ENCODE data around the gene CD247. TPM values are rescaled to one million over a fixed set of nuclear protein-coding genes. Genes with fewer than 3 reads are reported as not detected.

Gene CD247
- total RNA-seq, 3 donors from 2014 or later (not counting 1 experiment from before 2014, with no cell fraction given): 1,027 to 1,374 (median 1,309) TPM

DNA sequence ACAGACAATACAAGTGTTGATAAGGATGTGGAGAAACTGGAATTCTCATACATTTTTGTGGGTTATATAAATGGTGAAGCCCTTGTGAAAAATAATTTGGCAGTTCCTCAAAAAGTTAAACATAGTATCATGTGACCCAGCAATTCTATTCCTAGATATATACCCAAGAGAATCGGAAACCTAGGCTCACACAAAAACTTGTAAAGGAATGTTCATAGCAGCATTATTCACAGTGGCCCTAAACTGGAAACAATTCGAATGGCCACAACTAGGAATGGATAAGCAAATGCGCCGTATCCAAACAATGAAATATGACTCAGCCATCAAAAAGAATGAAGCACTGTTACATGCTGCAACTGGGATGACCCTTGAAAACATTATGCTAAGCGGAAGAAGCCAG lies 3.9 kb upstream of the CD247 start:
- no peaks in the 10 kb centered on the region for H3K9me3 ChIP-seq (ENCODE audit: control insufficient read depth, insufficient read depth, low read length)
- Mint-ChIP-seq H3K27me3 (ENCODE audit: low read depth in 2 of 2) (peaks cover 0 to 4% of the 10 kb centered on the region in 2 donors), H3K4me1 (peaks cover 24 to 32% of the 10 kb centered on the region in 2 donors), H3K36me3 (peaks cover 8% of the 10 kb centered on the region), H3K27ac (no peak overlapping the region), H3K9me3 (no peaks in the 10 kb centered on the region), H3K4me3 (no peak overlapping the region)
- H3K36me3 ChIP-seq (ENCODE audit: control insufficient read depth, insufficient read depth, low read length): peaks cover 3% of the 10 kb centered on the region
- no peak overlapping the region for H3K27ac ChIP-seq (ENCODE audit: low read length)
- H3K4me3 ChIP-seq (ENCODE audit: low read length): no peak overlapping the region
- DNase-seq: no peak
- H3K4me1 ChIP-seq (ENCODE audit: control insufficient read depth, insufficient read depth, low read length): peaks cover 11% of the 10 kb centered on the region
- ATAC-seq: no peak
- TF ChIP-seq, protein P1, sequence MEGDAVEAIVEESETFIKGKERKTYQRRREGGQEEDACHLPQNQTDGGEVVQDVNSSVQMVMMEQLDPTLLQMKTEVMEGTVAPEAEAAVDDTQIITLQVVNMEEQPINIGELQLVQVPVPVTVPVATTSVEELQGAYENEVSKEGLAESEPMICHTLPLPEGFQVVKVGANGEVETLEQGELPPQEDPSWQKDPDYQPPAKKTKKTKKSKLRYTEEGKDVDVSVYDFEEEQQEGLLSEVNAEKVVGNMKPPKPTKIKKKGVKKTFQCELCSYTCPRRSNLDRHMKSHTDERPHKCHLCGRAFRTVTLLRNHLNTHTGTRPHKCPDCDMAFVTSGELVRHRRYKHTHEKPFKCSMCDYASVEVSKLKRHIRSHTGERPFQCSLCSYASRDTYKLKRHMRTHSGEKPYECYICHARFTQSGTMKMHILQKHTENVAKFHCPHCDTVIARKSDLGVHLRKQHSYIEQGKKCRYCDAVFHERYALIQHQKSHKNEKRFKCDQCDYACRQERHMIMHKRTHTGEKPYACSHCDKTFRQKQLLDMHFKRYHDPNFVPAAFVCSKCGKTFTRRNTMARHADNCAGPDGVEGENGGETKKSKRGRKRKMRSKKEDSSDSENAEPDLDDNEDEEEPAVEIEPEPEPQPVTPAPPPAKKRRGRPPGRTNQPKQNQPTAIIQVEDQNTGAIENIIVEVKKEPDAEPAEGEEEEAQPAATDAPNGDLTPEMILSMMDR (IDR thresholded peaks at IDR 0.05): no peak
- WGBS (ENCODE audit: insufficient coverage): 98% methylated on average over 5 of the region's 5 CpGs
- intact Hi-C loops (cut with micrococcal nuclease): no loop called here
- H3K27me3 ChIP-seq (ENCODE audit: control insufficient read depth, insufficient read depth, low read length): no peaks in the 10 kb centered on the region

DNA sequence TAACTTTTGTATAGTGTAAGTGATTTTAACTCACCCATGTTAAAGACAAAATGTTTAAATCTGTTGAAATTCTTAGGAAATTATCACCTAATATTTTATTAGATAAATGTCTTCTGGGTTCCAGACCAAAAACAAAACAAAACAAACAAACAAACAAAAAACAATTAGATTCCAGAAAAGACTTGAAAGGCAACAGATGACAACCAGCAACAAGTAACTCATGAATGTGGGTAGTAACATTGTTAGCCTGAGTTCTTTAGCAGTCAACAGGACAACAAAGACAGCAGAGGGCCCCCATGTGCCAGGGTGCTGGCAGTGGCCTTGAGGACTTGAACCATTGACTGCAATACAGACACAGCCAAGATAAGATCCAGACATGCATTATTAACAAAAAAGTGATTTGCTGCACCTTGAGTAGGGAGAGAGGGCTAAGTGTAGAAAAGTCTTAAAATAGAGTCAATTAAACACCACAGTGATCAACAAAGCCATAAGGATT lies 2.4 kb upstream of the CD247 start:
- Mint-ChIP-seq H3K4me1 (peaks cover 39 to 47% of the 10 kb centered on the region in 2 donors), H3K9me3 (no peaks in the 10 kb centered on the region), H3K27ac (peak overlapping the region in 1 of 2 donors; percentile 100), H3K4me3 (no peak overlapping the region), H3K36me3 (peaks cover 23% of the 10 kb centered on the region), H3K27me3 (ENCODE audit: low read depth in 2 of 2) (peaks cover 0 to 4% of the 10 kb centered on the region in 2 donors)
- H3K4me3 ChIP-seq (ENCODE audit: low read length): no peak overlapping the region
- H3K9me3 ChIP-seq (ENCODE audit: control insufficient read depth, insufficient read depth, low read length): no peaks in the 10 kb centered on the region
- TF ChIP-seq, protein P1 (IDR thresholded peaks at IDR 0.05): no peak
- no peak overlapping the region for H3K27ac ChIP-seq (ENCODE audit: low read length)
- H3K27me3 ChIP-seq (ENCODE audit: control insufficient read depth, insufficient read depth, low read length): no peaks in the 10 kb centered on the region
- DNase-seq (peak in 1 of 2 donors; percentile 41), ATAC-seq (no peak)
- peaks cover 13% of the 10 kb centered on the region for H3K36me3 ChIP-seq (ENCODE audit: control insufficient read depth, insufficient read depth, low read length)
- intact Hi-C loops (cut with micrococcal nuclease): no loop called here
- H3K4me1 ChIP-seq (ENCODE audit: control insufficient read depth, insufficient read depth, low read length): peaks cover 19% of the 10 kb centered on the region

DNA sequence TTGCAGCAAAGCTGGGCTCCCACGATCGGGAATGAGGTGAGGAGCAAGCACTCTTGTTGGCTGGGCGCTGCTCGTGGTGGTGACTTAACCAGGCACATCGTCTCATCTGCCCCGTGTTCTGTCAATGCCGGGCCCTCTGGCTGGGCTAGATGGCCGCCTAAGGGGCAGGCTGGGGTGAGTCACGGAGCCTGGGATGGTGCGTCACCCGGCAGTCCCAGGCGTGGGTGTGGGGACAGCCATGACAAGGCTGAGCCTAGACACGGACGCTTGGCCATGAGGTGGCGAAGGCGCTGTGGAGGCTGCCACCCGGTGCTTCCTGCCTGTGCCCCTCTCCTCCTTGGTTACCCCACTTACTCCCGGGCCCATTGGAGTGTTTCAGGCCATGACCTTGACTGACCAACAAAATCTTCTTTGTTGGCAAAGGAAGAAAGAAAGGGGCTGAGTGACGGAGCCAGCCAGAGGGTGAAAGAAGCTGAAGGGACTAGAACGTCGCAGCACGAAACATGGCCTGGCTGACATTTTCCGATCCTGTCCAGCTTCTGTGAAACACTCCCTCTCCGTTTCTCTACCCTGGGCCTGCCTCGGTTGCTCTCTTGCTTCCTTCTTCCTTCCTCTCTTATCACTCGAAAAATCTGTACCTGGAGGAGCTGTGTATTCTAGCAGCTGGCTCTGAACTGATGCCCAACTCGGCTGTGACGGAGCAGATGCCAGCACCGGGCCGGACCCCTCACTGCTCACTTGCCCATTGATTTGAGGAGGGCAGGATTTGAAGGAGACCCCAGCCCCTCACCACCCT lies 596 bp downstream of the CD247 start:
- DNase-seq (peak; percentile 86 to 89), ATAC-seq (peak; percentile 76 to 91 (median 83))
- peak overlapping the region; percentile 91 to 100 for H3K27ac Mint-ChIP-seq
- no peaks in the 10 kb centered on the region for H3K27me3 ChIP-seq (ENCODE audit: control insufficient read depth, insufficient read depth, low read length)
- intact Hi-C loops (cut with micrococcal nuclease): loop anchor here (1.0 to 5.0 kb wide), 6 partner anchors 8 to 295 kb away; partner anchors contain the start of gene POU2F1
- H3K36me3 Mint-ChIP-seq: peaks cover 25% of the 10 kb centered on the region
- H3K36me3 ChIP-seq (ENCODE audit: control insufficient read depth, insufficient read depth, low read length): peaks cover 33% of the 10 kb centered on the region
- H3K9me3 Mint-ChIP-seq: no peaks in the 10 kb centered on the region
- H3K4me3 ChIP-seq (ENCODE audit: low read length): peak overlapping the region; percentile 96
- H3K27ac ChIP-seq (ENCODE audit: low read length): peak overlapping the region; percentile 97
- peaks cover 36% of the 10 kb centered on the region for H3K4me1 ChIP-seq (ENCODE audit: control insufficient read depth, insufficient read depth, low read length)
- 31% methylated on average over 30 of the region's 30 CpGs for WGBS (ENCODE audit: insufficient coverage)
- H3K4me3 Mint-ChIP-seq: peak overlapping the region; percentile 95
- no peaks in the 10 kb centered on the region for H3K9me3 ChIP-seq (ENCODE audit: control insufficient read depth, insufficient read depth, low read length)
- TF ChIP-seq, protein P1 (IDR thresholded peaks at IDR 0.05): no peak
- peaks cover 51 to 60% of the 10 kb centered on the region in 2 donors for H3K4me1 Mint-ChIP-seq
- no peaks in the 10 kb centered on the region for H3K27me3 Mint-ChIP-seq (ENCODE audit: low read depth in 2 of 2)
